ENCODE data around the gene SHISA9. TPM values are rescaled to one million over a fixed set of nuclear protein-coding genes. Genes with fewer than 3 reads are reported as not detected.

SHISA9 gene
- total RNA-seq, 2 donors from 2014 or later = 0.08 to 0.24 TPM

- H3K4me3 Mint-ChIP-seq = no peak overlapping the region
- peaks cover 4% of the 10 kb centered on the region for H3K9me3 Mint-ChIP-seq
- no peaks in the 10 kb centered on the region for H3K36me3 Mint-ChIP-seq (ENCODE audit: low read depth)
- H3K4me1 Mint-ChIP-seq = no peaks in the 10 kb centered on the region
- no peak overlapping the region for H3K27ac Mint-ChIP-seq
- ATAC-seq (replicated peaks) = no peak
- peaks cover 10% of the 10 kb centered on the region for H3K27me3 Mint-ChIP-seq
Measured at GRCh38 chr16:12881740-12882139, 19.7 kb upstream of the SHISA9 start.

- no peak for ATAC-seq (replicated peaks)
- H3K9me3 Mint-ChIP-seq = peaks cover 4% of the 10 kb centered on the region
- H3K36me3 Mint-ChIP-seq (ENCODE audit: low read depth) = no peaks in the 10 kb centered on the region
- peaks cover 16% of the 10 kb centered on the region for H3K27me3 Mint-ChIP-seq
- H3K4me3 Mint-ChIP-seq = no peak overlapping the region
- no peaks in the 10 kb centered on the region for H3K4me1 Mint-ChIP-seq
- H3K27ac Mint-ChIP-seq = no peak overlapping the region
Measured at GRCh38 chr16:12885742-12886141, 15.7 kb upstream of the SHISA9 start.

- no peaks in the 10 kb centered on the region for H3K4me1 Mint-ChIP-seq
- no peak overlapping the region for H3K27ac Mint-ChIP-seq
- ATAC-seq (replicated peaks) = no peak
- H3K4me3 Mint-ChIP-seq = no peak overlapping the region
- H3K9me3 Mint-ChIP-seq = no peaks in the 10 kb centered on the region
- peaks cover 23% of the 10 kb centered on the region for H3K27me3 Mint-ChIP-seq
- H3K36me3 Mint-ChIP-seq (ENCODE audit: low read depth) = no peaks in the 10 kb centered on the region
Measured at GRCh38 chr16:12891836-12892235, 9.6 kb upstream of the SHISA9 start.

- Mint-ChIP-seq H3K27ac (no peak overlapping the region), H3K4me1 (no peaks in the 10 kb centered on the region), H3K4me3 (no peak overlapping the region), H3K27me3 (peaks cover 18% of the 10 kb centered on the region), H3K36me3 (ENCODE audit: low read depth) (no peaks in the 10 kb centered on the region), H3K9me3 (no peaks in the 10 kb centered on the region)
- ATAC-seq (replicated peaks) = no peak
Measured at GRCh38 chr16:12893050-12893750, 8.2 kb upstream of the SHISA9 start.

GRCh38 chr16:12896562-12896961, 4.8 kb upstream of the SHISA9 start:
- no peaks in the 10 kb centered on the region for H3K9me3 Mint-ChIP-seq
- peaks cover 29% of the 10 kb centered on the region for H3K27me3 Mint-ChIP-seq
- H3K4me3 Mint-ChIP-seq = no peak overlapping the region
- H3K36me3 Mint-ChIP-seq (ENCODE audit: low read depth) = no peaks in the 10 kb centered on the region
- no peaks in the 10 kb centered on the region for H3K4me1 Mint-ChIP-seq
- no peak overlapping the region for H3K27ac Mint-ChIP-seq
- no peak for ATAC-seq (replicated peaks)

GRCh38 chr16:12898551-12898950, 2.8 kb upstream of the SHISA9 start:
- Mint-ChIP-seq H3K27ac (no peak overlapping the region), H3K4me3 (no peak overlapping the region), H3K4me1 (no peaks in the 10 kb centered on the region), H3K9me3 (no peaks in the 10 kb centered on the region), H3K36me3 (ENCODE audit: low read depth) (no peaks in the 10 kb centered on the region), H3K27me3 (peaks cover 22% of the 10 kb centered on the region)
- no peak for ATAC-seq (replicated peaks)

GRCh38 chr16:12899529-12900143, 1.8 kb upstream of the SHISA9 start:
- Mint-ChIP-seq H3K4me3 (no peak overlapping the region), H3K9me3 (no peaks in the 10 kb centered on the region), H3K36me3 (ENCODE audit: low read depth) (no peaks in the 10 kb centered on the region), H3K4me1 (no peaks in the 10 kb centered on the region), H3K27ac (no peak overlapping the region), H3K27me3 (peaks cover 22% of the 10 kb centered on the region)
- no peak for ATAC-seq (replicated peaks)

GRCh38 chr16:12900156-12900555, 1.2 kb upstream of the SHISA9 start:
- no peak for ATAC-seq (replicated peaks)
- H3K9me3 Mint-ChIP-seq = no peaks in the 10 kb centered on the region
- peaks cover 23% of the 10 kb centered on the region for H3K27me3 Mint-ChIP-seq
- no peaks in the 10 kb centered on the region for H3K36me3 Mint-ChIP-seq (ENCODE audit: low read depth)
- H3K27ac Mint-ChIP-seq = no peak overlapping the region
- no peaks in the 10 kb centered on the region for H3K4me1 Mint-ChIP-seq
- no peak overlapping the region for H3K4me3 Mint-ChIP-seq

GRCh38 chr16:12900599-12901203, 697 bp upstream of the SHISA9 start:
- Mint-ChIP-seq H3K4me3 (no peak overlapping the region), H3K36me3 (ENCODE audit: low read depth) (no peaks in the 10 kb centered on the region), H3K9me3 (no peaks in the 10 kb centered on the region), H3K4me1 (no peaks in the 10 kb centered on the region), H3K27me3 (peaks cover 25% of the 10 kb centered on the region), H3K27ac (no peak overlapping the region)
- no peak for ATAC-seq (replicated peaks)

GRCh38 chr16:12901204-12901596, 198 bp upstream of the SHISA9 start:
- no peaks in the 10 kb centered on the region for H3K4me1 Mint-ChIP-seq
- H3K9me3 Mint-ChIP-seq = no peaks in the 10 kb centered on the region
- H3K27ac Mint-ChIP-seq = no peak overlapping the region
- no peaks in the 10 kb centered on the region for H3K36me3 Mint-ChIP-seq (ENCODE audit: low read depth)
- H3K4me3 Mint-ChIP-seq = no peak overlapping the region
- no peak for ATAC-seq (replicated peaks)
- peaks cover 25% of the 10 kb centered on the region for H3K27me3 Mint-ChIP-seq

GRCh38 chr16:12902511-12903372, 1.3 kb downstream of the SHISA9 start:
- Mint-ChIP-seq H3K4me1 (no peaks in the 10 kb centered on the region), H3K4me3 (no peak overlapping the region), H3K27me3 (peaks cover 31% of the 10 kb centered on the region), H3K27ac (no peak overlapping the region), H3K36me3 (ENCODE audit: low read depth) (no peaks in the 10 kb centered on the region), H3K9me3 (no peaks in the 10 kb centered on the region)
- no peak for ATAC-seq (replicated peaks)

GRCh38 chr16:12903407-12904328, 2.3 kb downstream of the SHISA9 start:
- peaks cover 31% of the 10 kb centered on the region for H3K27me3 Mint-ChIP-seq
- ATAC-seq (replicated peaks) = no peak
- H3K4me1 Mint-ChIP-seq = no peaks in the 10 kb centered on the region
- no peak overlapping the region for H3K27ac Mint-ChIP-seq
- H3K9me3 Mint-ChIP-seq = no peaks in the 10 kb centered on the region
- H3K36me3 Mint-ChIP-seq (ENCODE audit: low read depth) = no peaks in the 10 kb centered on the region
- no peak overlapping the region for H3K4me3 Mint-ChIP-seq

GRCh38 chr16:12904329-12904671, 2.9 kb downstream of the SHISA9 start:
- Mint-ChIP-seq H3K4me1 (no peaks in the 10 kb centered on the region), H3K4me3 (no peak overlapping the region), H3K27ac (no peak overlapping the region), H3K36me3 (ENCODE audit: low read depth) (no peaks in the 10 kb centered on the region), H3K27me3 (peaks cover 30% of the 10 kb centered on the region), H3K9me3 (no peaks in the 10 kb centered on the region)
- no peak for ATAC-seq (replicated peaks)

GRCh38 chr16:12906271-12906670, 4.9 kb downstream of the SHISA9 start:
- ATAC-seq (replicated peaks) = no peak
- H3K27ac Mint-ChIP-seq = no peak overlapping the region
- H3K9me3 Mint-ChIP-seq = no peaks in the 10 kb centered on the region
- no peaks in the 10 kb centered on the region for H3K4me1 Mint-ChIP-seq
- peaks cover 23% of the 10 kb centered on the region for H3K27me3 Mint-ChIP-seq
- H3K4me3 Mint-ChIP-seq = no peak overlapping the region
- no peaks in the 10 kb centered on the region for H3K36me3 Mint-ChIP-seq (ENCODE audit: low read depth)
